ENCODE data around the gene HS3ST4.

HS3ST4 gene

GRCh38 chr16:26120729-26121128, 429.0 kb downstream of the HS3ST4 start:
- no peak for DNase-seq

GRCh38 chr16:26128296-26128695, 436.5 kb downstream of the HS3ST4 start:
- DNase-seq = no peak

GRCh38 chr16:26129997-26130396, 438.2 kb downstream of the HS3ST4 start:
- DNase-seq = no peak

GRCh38 chr16:26133416-26134093, 441.8 kb downstream of the HS3ST4 start:
- no peak for DNase-seq

- DNase-seq = no peak
Observed at GRCh38 chr16:26134588-26134987, 442.8 kb downstream of the HS3ST4 start.

- no peak for DNase-seq
Observed at GRCh38 chr16:26137956-26138355, 446.2 kb downstream of the HS3ST4 start.

GRCh38 chr16:26139091-26139490, 447.3 kb downstream of the HS3ST4 start:
- DNase-seq = no peak

- DNase-seq = no peak
Observed at GRCh38 chr16:26139884-26140283, 448.1 kb downstream of the HS3ST4 start.

GRCh38 chr16:26149364-26150190, 457.8 kb downstream of the HS3ST4 start:
- no peak for DNase-seq

GRCh38 chr16:26155221-26155620, 463.5 kb downstream of the HS3ST4 start:
- DNase-seq = no peak

- DNase-seq = no peak
Observed at GRCh38 chr16:26157319-26157718, 465.6 kb downstream of the HS3ST4 start.

GRCh38 chr16:26158142-26158759, 466.5 kb downstream of the HS3ST4 start:
- no peak for DNase-seq

- DNase-seq = no peak
Observed at GRCh38 chr16:26161461-26162180, 469.9 kb downstream of the HS3ST4 start.

- no peak for DNase-seq
Observed at GRCh38 chr16:26169473-26169872, 477.7 kb downstream of the HS3ST4 start.

GRCh38 chr16:26175944-26176343, 484.2 kb downstream of the HS3ST4 start:
- no peak for DNase-seq

GRCh38 chr16:26177438-26177837, 485.7 kb downstream of the HS3ST4 start:
- no peak for DNase-seq

GRCh38 chr16:26178298-26178697, 486.5 kb downstream of the HS3ST4 start:
- no peak for DNase-seq

- DNase-seq = no peak
Observed at GRCh38 chr16:26186091-26186615, 494.4 kb downstream of the HS3ST4 start.
